GM08714 (cell line): ENCODE measurements around the gene EVI5.

Source experiments
- H3K4me3 ChIP-seq: fragments of 200-500 bp; sonication (Bioruptor generic); 2 replicates; pipeline ENCODE4 v1.5.1; 2014; ENCODE audit warnings: mild to moderate bottlenecking, low read length, inconsistent platforms
- ZNF274 ChIP-seq: IDR thresholded peaks from 2 replicates; pipeline ENCODE4 v1.6.1; 2012; ENCODE audit warnings: mild to moderate bottlenecking, low read depth, low read length

EVI5 gene

DNA sequence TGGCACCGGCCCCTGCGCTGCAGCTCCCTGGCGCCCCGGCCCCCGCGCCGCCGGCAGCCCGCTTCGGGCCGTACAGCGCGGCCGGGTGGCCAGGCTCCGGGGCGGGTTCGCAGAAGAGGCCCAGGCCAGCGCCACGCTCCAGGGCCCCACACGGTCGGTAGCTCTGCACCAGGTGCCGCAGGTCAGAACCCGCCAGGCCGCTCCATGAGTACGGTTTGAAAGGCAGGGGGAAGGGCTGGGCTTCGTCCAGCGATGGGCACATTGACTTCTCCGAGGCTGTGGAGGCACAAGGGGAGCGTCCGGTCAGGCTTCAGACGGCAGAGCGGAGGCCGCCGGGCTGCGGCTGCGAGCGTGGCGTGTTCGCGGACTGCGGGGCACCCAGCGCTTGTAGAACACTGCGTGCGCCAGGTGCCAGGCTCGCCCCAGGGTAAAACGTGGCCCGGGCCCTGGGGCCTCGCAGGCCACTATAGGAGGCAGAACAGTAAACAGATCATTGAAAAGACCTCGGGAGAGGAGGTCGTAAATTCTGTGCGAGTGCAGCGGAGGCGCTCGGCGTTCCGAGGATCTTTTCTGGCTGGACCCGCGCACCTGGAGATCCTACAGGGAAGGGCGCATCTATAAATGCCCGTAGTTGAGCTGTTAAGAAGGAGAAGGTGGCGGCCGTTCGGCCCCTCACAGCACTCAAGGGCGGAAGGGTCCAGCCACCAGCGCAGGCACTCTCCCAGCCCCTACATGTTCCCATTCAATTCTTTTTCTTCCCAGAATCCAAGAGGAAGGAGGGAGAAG lies 303.9 kb downstream of the EVI5 start:
- no peak overlapping the region; the same call in 1 of the 2 replicates for H3K4me3 ChIP-seq
- no peak for TF ChIP-seq ZNF274

DNA sequence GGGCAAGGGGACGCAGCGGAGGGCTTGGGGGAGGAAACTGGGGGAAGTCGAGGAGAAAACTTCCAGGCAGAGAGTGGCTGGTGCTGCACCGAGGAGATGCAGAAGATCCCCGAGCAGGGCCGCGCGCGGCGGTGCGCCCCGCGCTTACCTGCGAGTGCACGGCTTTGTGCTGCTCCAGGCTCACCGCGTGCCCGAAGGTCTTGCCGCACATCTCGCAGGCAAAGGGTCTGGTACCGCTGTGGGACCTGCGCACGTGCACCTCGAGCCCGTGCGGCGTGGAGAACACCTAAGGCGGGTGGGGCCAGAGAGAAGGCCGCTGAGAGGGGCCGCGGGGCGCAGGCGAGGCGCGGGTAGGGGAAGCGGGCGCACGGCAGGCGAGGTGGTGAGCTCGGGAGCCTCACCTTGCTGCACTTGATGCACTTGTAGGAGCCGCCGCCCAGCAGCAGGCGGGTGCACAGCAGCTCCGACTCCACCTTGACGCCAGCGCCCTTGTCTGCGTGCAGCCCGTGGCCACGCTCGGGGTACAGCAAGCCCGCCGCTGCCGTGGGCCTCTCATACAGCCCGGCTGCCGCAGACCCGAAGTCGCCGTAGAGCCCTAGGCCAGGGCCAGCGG lies 304.6 kb downstream of the EVI5 start:
- TF ChIP-seq ZNF274, result no peak
- no peak overlapping the region for H3K4me3 ChIP-seq

DNA sequence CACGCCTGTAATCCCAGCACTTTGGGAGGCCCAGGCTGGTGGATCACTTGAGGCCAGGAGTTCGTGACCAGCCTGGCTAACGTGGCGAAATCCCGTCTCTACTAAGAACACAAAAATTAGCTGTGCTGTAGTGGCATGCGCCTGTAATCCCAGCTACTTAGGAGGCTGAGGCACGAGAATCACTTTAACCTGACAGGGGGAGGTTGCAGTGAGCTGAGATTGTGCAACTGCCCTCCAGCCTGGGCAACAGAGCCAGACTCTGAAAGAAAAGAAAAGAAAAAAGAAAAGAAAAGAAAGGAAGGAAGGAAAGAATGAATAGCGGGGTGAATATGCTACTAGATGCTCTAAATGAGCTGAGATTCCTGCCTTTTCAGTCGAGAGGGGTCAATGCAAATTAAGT lies 305.3 kb downstream of the EVI5 start:
- TF ChIP-seq ZNF274, result no peak
- H3K4me3 ChIP-seq, result no peak overlapping the region

DNA sequence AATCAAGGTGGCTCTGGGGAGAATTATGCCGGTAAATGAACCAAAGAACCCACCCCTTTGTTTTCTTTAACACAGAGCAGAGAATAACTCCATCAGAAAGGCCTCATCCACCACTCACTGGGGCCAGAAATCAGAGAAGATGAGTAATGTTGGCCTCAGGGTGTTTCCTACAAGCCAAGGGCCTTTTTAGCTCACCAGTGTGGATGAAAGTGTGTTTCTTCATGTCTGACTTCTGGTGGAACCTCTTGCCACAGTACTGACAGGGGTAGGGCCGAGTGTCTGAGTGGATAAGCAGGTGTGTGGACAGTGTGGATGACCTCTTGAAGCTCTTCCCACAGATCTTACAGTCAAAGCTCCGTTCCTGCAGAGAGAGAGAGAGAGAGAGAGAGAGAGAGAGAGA lies 306.5 kb downstream of the EVI5 start:
- TF ChIP-seq ZNF274, result no peak
- H3K4me3 ChIP-seq, result no peak overlapping the region

DNA sequence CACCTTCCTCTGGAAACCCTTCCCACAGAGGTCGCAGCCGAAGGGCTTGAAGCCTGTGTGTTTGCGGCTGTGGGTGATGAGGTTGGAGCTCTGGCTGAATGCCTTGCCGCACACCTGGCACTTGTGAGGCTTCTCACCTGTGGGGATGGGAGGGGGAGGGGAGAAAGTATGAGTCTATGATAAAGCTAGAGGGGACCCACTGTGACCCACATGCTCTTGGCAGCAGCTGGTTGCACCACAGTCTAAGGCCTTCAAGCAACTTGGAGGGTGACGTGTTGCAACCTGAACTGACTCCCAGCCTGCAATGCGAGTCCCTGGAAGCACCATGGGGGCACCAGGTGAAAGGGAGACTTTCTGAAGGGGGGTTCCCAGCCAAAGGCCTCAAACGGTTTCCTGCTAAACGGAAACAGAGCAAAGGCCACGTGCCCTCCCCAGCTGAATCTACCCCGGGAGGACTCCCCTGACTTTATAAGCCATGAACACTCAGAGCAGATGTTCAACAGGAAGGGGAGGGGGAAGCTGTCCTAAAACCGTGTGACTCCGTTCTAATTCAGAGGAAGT lies 308.8 kb downstream of the EVI5 start:
- H3K4me3 ChIP-seq, result no peak overlapping the region
- TF ChIP-seq ZNF274, result no peak

DNA sequence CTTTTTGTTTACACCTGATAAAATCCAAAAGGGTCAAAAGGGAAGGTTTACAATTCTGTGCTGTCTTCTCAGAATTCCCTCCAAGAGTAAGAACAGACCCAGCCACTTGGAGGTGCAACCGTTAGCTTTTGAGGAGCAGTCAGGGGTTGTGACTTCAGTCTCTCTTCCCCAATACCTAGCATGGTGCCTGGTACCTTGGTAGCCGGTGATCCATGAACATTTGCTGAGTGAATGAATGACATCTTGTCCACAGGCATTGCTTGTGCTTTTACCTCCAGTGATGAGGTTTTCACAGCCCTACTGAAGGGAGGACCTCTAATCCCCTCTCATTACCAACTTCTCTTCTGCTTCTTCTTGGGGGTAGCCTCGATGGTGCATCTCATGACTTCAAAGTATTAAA lies 309.9 kb downstream of the EVI5 start:
- H3K4me3 ChIP-seq, result no peak overlapping the region
- no peak for TF ChIP-seq ZNF274

DNA sequence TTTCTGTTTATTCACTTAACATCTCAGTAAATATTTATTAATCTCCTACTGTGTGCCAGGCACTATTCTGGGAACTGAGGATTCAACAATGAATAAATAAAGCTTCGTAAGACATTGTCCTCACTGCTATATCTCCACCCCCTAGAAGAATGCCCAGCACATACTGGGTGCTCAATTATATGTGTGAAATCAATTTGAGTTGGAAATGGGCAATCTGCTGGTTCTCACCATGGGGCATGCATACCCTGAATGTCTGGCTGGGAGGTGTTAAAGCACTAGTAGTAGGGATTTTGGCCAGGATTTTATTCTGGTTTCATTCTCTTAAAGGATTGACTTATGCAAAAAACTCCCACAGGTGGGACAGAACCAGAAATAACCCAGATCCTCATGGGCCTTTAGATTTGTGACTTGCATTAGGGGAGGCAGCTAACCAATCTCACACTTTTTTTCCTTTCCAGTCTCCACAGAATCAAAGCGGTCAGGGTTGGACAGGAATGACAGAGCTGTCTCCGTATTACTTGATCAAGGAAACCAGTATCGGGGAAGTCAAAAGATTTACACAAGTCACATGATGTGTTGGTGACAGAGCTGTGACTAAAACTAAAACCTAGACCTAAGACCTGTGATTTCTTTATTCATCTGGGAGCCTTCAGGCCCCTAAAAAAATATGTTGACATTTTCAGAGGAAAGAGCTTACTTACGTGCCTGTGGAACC lies 311.0 kb downstream of the EVI5 start:
- no peak for TF ChIP-seq ZNF274
- H3K4me3 ChIP-seq, result no peak overlapping the region

DNA sequence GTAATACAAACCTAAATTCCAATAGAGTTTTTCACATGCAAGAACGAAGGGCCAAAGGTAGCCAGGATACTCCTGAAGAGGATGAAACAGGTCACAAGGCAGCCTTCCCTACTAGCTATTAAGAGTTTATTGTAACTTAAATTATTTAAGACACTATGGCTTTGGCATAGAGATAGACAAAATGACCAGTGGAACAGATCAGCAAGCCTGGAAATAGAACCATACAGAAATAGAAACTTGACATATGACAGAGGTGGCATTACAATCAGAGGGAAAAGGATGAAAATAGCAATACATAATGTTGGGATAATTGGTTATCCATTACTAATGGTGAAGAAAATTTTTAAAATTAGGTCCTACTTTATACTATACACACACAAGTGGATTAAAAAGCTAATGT lies 314.7 kb downstream of the EVI5 start:
- TF ChIP-seq ZNF274, result no peak
- H3K4me3 ChIP-seq, result no peak overlapping the region

DNA sequence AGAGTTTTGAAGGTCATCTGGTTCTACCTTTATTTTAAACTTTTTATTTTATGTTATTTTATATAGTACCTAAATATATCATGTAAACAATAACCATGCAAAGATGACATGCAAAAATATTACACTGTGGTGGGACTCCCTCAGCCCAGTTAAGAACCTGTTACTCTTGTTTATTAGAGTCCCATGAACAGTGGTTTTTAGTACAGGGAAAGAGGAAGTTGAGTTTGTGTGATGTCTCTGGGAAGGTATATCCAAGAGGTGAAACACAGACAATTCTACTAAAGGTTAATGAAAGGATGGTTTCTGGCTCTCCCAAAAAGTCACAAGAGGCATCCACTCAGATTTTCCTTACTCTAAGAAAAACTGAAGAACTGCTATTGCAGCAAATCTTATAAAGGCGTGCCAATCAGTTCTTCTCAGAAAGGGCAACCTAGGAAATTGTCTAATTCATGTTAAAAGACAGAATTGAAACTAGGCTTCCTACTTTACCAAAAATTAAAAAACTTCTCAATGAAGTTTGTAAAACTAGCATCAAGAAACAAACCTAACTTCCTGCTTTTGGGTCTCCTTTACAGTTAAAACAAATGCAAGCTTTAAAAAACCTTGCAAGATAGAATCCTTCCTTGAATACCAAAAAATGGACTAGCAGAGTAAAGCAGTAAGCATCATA lies 318.1 kb downstream of the EVI5 start:
- H3K4me3 ChIP-seq, result no peak overlapping the region
- TF ChIP-seq ZNF274, result no peak

DNA sequence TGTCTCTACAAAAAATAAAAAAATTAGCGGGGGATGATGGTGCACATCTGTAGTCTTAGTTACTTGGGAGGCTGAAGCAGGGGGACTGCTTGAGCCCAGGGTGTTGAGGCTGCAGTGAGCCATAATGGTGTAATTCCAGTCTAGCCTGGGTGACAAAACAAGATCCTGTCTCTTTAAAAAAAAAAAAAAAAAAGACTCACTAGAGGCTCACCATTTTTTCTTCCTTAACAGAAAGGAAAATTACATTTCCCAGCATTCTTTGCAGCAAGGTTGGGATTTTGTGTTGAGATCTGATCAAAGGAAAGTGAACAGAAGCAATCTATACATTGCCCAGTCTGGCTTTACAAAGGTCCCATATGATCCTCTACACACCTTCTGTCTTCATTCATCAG lies 319.7 kb downstream of the EVI5 start:
- TF ChIP-seq ZNF274, result no peak

DNA sequence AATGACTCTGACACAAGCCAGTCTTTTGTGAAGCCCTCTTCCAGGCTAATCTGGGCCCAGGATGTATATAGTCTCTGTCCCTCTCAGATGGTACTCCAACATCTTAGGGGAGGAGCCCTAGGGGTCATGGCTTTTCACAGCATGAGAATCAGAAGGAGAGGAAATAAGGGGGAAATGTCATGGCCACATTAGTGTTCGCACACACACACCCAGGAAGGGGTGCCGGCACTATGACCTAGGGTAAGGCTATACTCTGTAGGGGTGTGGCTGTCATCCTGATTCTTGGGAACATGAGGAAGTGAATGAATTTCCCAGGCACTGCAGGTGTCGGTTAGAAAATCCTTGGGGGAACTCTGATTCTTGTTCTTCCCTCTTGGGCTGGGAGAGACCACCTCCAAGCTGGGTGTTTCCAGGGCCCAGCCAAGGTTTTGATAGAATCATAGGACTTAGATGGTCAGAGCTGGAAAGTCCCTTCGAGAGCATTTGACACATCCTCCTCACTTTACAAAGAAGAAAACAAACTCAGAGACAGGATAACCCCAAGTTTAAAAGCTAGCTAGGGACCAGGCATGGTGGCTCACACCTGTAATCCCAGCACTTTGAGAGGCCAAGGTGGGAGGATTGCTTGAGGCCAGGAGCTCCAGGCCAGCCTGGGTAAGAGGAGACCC lies 320.2 kb downstream of the EVI5 start:
- no peak overlapping the region for H3K4me3 ChIP-seq
- no peak for TF ChIP-seq ZNF274

More for the DNA sequence above, 319.7 kb downstream of the EVI5 start:
- H3K4me3 ChIP-seq, result no peak overlapping the region

DNA sequence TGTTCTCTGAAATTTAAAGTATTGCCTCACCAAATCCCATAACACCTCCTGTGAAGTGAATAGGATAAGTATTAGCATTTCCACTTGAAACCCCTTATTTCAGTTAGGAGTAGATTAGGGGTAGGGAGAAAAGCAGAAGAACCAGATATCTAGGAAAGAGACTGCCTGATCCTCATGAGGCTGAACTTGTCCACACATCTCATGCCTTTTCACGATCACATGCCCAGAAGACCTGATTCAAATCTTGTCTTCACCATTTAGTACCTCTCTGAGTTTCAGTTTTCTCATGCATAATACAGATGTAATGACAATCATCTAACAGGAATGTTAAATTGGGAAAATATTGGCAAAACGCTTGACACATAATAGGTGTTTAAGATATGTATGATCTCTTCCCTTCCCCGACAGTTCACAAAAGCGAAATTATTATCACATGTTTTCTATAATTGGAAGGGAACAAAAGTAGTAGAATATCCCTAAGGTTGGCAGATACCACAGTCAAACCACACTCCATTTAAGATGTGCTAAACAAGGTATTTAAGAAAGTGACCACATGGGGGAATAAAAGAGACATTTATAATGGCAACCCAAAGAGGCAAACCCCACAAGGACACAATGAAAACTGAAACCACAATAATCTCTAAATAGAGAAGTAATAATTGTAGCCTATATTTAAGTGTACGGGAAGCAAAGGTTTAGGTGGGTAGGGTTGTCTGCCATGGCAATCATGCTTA lies 323.4 kb downstream of the EVI5 start:
- no peak overlapping the region for H3K4me3 ChIP-seq
- no peak for TF ChIP-seq ZNF274

DNA sequence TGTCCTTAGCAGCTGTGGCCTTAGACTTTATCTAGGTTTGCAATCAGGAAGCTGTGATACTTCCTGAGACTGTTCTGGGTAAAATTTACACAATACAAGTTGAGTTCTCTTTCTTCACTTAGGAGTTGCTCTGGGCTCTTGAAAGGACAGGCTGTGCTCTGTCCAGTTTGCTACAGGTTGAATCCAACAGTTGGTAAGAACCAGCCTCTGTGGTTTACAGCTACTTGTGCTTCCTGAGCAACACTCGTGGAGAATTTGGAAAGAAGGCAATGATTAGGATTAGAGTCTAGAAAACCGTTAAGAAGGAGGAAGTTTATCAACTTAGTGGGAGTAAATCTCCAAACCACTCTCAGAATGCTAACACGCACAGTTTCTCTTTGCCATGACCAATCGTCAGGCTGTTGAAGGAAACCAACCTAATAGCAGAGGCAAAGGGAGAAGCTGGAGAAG lies 325.0 kb downstream of the EVI5 start:
- H3K4me3 ChIP-seq, result peak overlapping the region; percentile 26; the same call in 1 of the 2 replicates
- TF ChIP-seq ZNF274, result no peak
